Neural progenitor cell (in vitro differentiated cells): ENCODE results near the gene LRRC75B.
"Not testable (repeated sequence)": the region's sequence is repeated elsewhere in the genome, so short reads cannot be mapped to it uniquely, and the experiment has no call there.

Experiments
- EZH2 ChIP-seq: fragments of 200-600 bp; sonication (generic); IDR thresholded peaks from 2 replicates; pipeline ENCODE4 v1.6.1; 2017; ENCODE audit warnings: antibody characterized with exemption, mild to moderate bottlenecking, moderate library complexity
- EZH2phosphoT487 ChIP-seq: fragments of 200-600 bp; sonication (generic); IDR thresholded peaks from 2 replicates; pipeline ENCODE4 v1.6.1; 2017; ENCODE audit warnings: antibody characterized with exemption
- TF ChIP-seq, protein P1 (sequence below): fragments of 200-600 bp; sonication (generic); IDR thresholded peaks from 2 replicates; pipeline ENCODE4 v1.5.1; 2017; ENCODE audit warnings: antibody characterized with exemption, mild to moderate bottlenecking

DNA sequence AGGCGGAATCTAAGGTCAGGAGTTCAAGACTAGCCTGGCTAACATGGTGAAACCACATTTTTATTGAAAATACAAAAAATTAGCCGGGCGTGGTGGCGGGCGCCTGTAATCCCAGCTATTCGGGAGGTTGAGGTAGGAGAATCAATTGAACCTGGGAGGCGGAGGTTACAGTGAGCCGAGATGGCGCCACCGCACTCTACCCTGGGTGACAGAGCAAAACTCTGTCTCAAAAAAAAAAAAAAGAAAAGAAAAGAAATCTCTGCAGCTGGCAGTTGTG lies 624 bp upstream of the LRRC75B start:
- TF ChIP-seq, protein P1, sequence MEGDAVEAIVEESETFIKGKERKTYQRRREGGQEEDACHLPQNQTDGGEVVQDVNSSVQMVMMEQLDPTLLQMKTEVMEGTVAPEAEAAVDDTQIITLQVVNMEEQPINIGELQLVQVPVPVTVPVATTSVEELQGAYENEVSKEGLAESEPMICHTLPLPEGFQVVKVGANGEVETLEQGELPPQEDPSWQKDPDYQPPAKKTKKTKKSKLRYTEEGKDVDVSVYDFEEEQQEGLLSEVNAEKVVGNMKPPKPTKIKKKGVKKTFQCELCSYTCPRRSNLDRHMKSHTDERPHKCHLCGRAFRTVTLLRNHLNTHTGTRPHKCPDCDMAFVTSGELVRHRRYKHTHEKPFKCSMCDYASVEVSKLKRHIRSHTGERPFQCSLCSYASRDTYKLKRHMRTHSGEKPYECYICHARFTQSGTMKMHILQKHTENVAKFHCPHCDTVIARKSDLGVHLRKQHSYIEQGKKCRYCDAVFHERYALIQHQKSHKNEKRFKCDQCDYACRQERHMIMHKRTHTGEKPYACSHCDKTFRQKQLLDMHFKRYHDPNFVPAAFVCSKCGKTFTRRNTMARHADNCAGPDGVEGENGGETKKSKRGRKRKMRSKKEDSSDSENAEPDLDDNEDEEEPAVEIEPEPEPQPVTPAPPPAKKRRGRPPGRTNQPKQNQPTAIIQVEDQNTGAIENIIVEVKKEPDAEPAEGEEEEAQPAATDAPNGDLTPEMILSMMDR, result not testable (repeated sequence)
- not testable (repeated sequence) for TF ChIP-seq EZH2phosphoT487, EZH2
